ENCODE data around the gene NFKBIB.
"Not testable (repeated sequence)": the region's sequence is repeated elsewhere in the genome, so short reads cannot be mapped to it uniquely, and the experiment has no call there.

Gene NFKBIB

GRCh38 chr19:38928391-38929001 is 28.7 kb downstream of the NFKBIB start:
- DNase-seq (ENCODE audit: low spot score) = peak; percentile 31

DNA sequence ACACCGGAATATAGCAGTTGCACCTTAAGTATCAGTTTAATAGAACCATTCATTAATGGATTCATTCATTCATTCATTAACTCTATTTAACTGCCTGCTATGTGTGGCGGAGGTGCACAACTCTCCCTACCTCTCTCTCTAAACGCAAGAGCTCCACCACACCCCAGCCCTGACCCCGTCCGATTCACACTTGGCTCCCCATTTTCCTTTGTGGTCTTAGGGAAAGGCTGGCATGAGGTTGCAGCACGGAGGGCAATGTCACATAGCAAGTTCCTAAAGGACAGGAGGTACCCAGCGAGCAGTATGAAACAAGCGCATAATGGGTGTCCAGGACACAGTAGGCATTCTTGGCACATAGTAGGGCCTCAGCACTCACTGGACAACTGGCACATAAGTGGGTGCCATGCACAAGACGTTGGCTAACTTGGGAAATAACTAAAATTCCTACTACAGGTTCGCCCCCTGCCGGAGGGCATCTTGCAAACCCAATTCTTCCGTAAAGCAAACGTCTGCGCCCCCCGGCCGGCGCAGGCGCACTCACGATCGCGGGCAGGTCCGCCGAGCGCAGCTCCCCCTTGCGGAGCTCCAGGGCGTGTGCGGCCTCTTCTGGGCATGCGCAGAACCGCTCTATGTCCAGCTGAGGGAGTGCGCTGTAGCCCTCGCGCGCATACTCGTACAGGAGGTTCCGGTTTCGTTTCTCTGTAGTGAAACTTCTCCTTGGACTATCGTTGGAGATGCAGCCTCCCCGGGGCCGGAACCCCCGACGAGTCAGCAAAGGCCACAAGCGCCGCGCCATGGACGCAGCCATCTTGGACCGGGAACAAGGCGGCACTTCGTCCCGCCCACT is 30.4 kb downstream of the NFKBIB start, which contains the start of gene SARS2:
TSS of gene SARS2 (minus strand) at position 835 of the 847 bp plus-strand sequence. CDS start at position 808, 27 bp downstream.
- peak; percentile 93 for DNase-seq (ENCODE audit: low spot score)

DNA sequence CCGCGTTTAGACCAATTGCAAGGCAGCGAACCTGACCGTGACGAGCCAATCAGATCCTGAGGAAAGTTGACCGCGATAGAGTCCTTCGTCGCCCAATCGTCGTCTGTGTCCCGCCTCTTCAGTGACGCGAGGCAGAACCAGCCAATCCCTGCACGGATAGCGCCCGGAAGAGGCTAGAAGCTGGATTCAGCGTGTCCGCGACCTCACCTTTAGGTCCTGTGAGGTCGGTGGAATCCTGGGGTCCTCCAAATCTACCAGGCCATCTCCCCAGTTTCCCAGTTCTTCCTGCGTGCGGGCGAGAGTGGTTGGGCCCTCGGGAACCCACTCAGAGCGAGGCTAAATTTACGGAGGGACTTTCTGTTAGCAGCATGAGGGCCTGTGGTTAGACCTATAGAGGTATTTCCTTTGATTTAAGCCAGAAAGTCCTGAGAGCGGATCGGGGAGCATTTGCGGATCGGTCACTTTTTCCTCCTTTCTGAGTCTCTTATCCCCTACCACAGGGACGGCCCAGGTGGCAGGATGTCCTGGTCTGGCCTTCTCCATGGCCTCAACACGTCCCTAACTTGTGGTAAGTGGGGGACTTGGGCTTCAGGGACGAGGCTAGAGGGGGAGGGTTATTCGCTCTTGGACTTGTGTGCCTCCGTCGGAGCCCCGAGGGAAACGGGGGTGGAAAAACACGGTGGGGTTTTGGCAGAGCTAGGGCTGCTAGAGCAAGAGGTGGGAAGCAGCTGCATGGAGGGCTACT is 31.2 kb downstream of the NFKBIB start, which contains the start of gene MRPS12:
TSS of gene MRPS12 (plus strand) at position 169 of the 745 bp plus-strand sequence. CDS start at position 520, 351 bp downstream.
- DNase-seq (ENCODE audit: low spot score) = peak; percentile 99

- no peak for DNase-seq (ENCODE audit: low spot score)
Observed at GRCh38 chr19:38931521-38931793, 31.7 kb downstream of the NFKBIB start.

DNA sequence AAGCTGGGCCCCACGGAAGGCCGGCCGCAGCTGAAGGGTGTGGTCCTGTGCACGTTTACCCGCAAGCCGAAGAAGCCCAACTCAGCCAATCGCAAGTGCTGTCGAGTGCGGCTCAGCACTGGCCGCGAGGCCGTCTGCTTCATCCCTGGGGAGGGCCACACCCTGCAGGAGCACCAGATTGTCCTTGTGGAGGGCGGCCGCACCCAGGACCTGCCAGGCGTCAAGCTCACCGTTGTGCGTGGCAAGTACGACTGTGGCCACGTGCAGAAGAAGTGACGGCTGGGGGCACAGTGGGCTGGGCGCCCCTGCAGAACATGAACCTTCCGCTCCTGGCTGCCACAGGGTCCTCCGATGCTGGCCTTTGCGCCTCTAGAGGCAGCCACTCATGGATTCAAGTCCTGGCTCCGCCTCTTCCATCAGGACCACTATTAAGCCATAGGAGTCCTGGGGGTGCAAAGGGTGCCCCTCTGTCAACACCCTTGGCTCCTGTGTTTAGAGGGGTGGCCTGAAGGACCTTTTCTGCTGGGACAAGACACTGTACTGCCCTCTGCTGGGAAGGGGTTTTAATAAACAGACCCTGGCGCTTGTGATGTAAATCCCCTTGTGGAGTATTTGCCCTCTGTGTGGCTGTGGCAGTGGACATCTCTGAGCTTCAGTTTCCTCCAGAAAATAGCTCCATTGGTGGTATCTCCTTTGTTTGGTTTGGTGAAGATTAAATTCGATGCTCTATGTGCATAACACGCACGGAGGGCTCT is 32.8 kb downstream of the NFKBIB start:
- peak; percentile 45 for DNase-seq (ENCODE audit: low spot score)

GRCh38 chr19:38933544-38933943 is 33.8 kb downstream of the NFKBIB start:
- no peak for DNase-seq (ENCODE audit: low spot score)

- DNase-seq (ENCODE audit: low spot score) = no peak
Observed at GRCh38 chr19:38939957-38940356, 40.2 kb downstream of the NFKBIB start.

- not testable (repeated sequence) for DNase-seq (ENCODE audit: low spot score)
Observed at GRCh38 chr19:38941466-38941865, 41.7 kb downstream of the NFKBIB start.

DNA sequence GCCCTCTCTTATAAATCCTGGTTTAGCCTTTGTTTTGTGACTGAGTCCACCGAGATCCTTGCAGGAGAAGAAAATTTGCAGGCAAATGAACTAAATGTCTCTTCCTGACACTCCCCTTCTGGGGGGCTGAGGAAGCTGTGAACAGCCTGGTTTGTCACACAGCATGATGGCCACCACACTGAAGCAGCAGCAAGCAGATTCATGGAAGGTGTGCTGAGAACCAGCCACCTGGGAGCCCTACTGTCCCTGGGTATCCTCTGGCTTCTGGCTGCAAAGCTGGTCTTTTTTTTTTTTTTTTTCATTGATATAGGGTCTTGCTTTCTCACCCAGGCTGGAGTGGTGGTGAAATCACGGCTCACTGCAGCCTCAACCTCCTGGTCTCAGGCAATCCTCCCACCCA is 42.2 kb downstream of the NFKBIB start:
- DNase-seq (ENCODE audit: low spot score) = no peak

- DNase-seq (ENCODE audit: low spot score) = no peak
Observed at GRCh38 chr19:38942471-38943181, 42.9 kb downstream of the NFKBIB start.

- DNase-seq (ENCODE audit: low spot score) = no peak
Observed at GRCh38 chr19:38944981-38945506, 45.3 kb downstream of the NFKBIB start.

DNA sequence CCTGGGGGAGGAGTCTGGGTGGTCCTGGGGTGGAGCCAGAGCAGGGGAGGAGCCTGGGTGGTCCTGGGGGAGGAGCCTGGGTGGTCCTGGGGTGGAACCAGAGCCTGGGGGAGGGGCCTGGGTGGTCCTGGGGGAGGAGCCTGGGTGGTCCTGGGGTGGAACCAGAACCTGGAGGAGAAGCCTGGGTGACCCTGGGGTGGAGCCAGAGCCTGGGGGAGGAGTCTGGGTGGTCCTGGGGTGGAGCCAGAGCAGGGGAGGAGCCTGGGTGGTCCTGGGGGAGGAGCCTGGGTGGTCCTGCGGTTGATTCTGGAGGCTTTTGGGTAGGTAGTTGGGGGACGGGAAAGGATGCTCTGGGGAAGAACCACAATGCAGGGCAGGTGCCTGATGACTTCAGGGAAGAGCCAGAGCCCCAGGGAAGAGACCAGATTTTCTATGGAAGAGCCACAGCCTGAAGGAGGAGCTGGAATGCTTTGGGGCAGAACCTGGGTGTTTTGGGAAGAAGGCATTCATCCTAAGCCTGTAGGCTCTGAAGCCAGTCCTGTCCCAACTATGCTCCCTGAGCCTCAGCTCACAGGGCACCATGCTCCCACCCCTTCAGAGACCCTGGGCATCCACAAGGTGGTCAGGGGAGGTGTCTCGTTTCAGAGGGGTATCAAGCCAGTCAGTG is 45.9 kb downstream of the NFKBIB start:
- no peak for DNase-seq (ENCODE audit: low spot score)

DNA sequence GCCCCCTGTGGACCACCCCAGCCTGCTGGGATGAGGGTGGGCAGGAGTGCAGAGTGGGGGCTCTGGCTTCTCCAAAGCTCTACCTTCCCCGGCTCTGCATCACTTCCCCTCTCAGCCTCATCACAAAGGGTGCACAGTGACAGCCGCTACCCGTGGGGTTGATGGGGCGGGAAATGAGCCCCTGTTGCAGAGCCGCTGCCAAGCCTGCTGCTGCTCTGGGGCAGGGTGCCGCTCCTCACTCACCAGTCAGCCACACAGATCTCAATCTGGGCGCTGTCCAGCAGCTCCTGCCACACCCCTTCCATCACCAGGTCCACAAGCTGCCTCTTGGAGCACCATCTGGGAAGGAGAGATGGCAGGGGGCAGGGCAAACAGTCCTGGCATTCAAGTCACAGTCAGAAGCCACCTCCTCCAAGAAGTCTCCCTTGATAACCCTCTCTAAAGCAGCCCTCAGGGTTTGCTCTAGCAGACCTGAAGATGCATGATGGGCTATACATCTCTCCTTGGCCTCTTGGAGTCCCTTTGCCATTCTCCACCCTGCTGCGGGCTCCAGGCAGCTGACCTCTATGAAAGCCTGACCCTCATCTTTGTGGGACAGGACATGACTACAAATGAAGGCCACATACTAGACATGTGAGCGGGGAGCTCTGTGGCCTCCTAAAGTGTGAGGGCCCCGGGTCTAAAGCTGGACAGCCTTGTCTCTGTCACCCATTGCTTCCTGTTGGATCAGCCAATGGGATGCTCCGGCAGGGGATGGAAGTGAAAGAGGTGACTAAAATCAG is 46.7 kb downstream of the NFKBIB start:
- DNase-seq (ENCODE audit: low spot score) = no peak

- peak; percentile 78 for DNase-seq (ENCODE audit: low spot score)
Observed at GRCh38 chr19:38949580-38950367, 50.0 kb downstream of the NFKBIB start.

- DNase-seq (ENCODE audit: low spot score) = no peak
Observed at GRCh38 chr19:38951187-38951586, 51.4 kb downstream of the NFKBIB start.

DNA sequence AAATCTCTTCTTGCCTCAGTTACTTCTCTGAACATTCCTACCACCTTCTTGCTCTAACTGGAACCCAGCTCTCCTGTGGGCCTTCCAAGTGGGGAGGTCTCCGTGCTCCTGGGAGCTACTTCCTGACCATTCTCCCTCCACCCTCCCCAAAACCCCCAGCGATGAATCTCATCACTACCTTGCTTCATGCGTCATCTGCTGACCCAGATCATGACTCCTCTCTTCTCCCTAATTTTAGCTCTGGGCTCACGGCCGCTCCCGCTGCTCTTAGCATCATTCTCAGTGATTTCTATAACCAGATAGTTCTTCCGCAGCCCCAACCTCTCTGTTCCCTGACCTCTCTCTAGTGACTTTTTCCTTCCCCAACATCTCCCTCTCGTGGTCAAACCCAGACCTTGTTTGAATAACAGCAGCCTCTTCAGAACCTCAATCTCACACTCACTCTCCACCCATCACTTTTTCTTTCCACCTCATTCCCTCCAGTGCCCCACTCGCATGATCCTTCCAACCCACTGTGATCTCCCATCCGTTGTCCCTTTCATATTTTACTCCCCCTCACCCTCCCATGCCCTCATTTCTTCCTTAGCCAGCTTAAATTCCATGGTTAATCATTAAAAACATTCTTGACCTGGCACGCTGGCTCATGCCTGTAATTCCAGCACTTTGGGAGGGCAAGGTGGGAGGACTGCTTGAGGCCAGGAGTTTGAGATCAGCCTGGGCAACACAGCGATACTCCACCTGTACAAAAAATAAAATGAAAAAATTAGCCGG is 52.8 kb downstream of the NFKBIB start:
- DNase-seq (ENCODE audit: low spot score) = peak; percentile 38

- DNase-seq (ENCODE audit: low spot score) = no peak
Observed at GRCh38 chr19:38953677-38954076, 53.9 kb downstream of the NFKBIB start.

DNA sequence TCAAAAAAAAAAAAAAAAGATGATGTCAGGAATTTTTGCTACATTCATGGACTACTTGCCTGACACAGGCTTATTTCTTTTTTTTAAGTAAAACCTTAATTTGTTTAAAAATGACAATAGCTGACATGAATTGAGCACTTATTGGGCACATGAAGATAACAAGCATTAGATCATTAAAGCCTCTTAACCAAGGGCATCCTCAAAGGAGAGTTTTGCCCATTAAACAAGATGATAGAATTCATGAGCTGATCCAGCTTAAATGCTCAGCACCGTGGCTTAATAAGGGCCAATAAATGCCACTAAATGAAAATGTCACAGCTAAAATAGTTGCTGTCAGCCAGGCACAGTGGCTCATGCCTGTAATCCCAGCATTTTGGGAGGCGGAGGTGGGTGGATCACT is 56.5 kb downstream of the NFKBIB start:
- DNase-seq (ENCODE audit: low spot score) = no peak
